GM19455 (cell line): ENCODE results near the gene TMOD1.

Experiments
- ATAC-seq: cut with Tn5 transposase; IDR thresholded peaks from one replicate; pipeline ENCODE4 v1.9.1; 2021; ENCODE audit not compliant: unreplicated experiment

The TMOD1 gene

GRCh38 chr9:97545486-97545885 is 44.0 kb downstream of the TMOD1 start:
- no peak for ATAC-seq

- no peak for ATAC-seq
Measured at GRCh38 chr9:97547098-97547829, 45.8 kb downstream of the TMOD1 start.

DNA sequence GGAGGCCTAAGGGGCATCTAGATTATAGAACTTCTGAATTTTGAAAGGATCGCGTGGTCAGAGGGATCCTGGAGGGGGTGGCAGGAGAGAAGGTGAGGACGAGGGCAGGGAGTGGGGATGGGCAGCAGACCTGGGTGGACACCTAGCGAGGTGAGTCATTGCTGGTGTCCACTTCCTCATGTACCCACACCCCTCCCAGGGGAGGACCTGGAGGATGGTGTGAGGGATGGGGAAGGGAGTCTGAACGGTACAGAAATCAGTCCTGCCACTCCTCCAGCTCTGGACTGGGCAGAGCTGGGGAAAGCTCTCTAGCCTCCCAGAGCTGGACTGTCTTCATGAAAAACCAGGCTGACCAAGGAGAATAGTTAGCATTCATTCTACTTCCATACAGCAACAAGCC is 46.9 kb downstream of the TMOD1 start:
- ATAC-seq: no peak

GRCh38 chr9:97548819-97549540 is 47.5 kb downstream of the TMOD1 start:
- ATAC-seq: no peak

GRCh38 chr9:97550386-97550785 is 48.9 kb downstream of the TMOD1 start:
- no peak for ATAC-seq

DNA sequence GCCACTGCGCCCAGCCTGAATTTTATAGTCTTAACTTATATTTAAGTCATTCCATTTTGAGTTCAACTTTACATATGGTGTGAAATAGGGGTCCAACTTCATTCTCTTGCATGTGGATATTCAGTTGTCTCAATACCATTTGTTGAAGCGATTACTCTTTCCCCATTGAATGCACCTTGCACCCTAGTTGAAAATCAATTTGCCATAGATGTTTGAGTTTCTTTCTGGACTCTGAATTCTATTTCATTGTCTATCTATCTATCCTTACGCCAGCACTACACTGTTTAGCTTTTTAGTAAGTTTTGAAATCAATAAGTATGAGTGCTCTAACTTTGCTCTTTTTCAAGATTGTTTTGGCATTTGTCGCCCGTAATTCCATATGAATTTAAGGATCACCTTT is 49.8 kb downstream of the TMOD1 start:
- ATAC-seq: no peak

- ATAC-seq: no peak
Measured at GRCh38 chr9:97553141-97553540, 51.7 kb downstream of the TMOD1 start.

DNA sequence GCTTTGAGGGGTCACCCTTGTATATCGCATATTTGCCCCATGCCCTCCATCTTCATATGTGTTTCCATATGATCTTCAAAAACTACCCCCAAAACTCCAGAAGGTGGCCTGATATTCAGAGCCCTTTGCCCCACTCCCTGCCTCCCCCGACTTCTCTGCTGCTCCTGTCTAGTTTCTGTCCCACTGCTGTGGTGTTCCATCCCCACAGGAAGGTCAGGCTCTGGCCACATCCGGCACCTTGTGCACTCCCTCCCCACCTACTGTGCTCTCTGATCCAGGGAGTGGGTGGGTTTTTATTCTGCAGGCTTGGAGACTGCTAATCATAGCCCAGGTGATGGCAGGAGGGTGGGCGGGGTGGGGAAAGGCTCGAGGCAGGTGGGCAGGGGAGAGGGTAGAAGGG is 52.4 kb downstream of the TMOD1 start:
- ATAC-seq: no peak

- ATAC-seq: no peak
Measured at GRCh38 chr9:97554566-97555075, 53.2 kb downstream of the TMOD1 start.

- ATAC-seq: no peak
Measured at GRCh38 chr9:97555164-97555563, 53.7 kb downstream of the TMOD1 start.

DNA sequence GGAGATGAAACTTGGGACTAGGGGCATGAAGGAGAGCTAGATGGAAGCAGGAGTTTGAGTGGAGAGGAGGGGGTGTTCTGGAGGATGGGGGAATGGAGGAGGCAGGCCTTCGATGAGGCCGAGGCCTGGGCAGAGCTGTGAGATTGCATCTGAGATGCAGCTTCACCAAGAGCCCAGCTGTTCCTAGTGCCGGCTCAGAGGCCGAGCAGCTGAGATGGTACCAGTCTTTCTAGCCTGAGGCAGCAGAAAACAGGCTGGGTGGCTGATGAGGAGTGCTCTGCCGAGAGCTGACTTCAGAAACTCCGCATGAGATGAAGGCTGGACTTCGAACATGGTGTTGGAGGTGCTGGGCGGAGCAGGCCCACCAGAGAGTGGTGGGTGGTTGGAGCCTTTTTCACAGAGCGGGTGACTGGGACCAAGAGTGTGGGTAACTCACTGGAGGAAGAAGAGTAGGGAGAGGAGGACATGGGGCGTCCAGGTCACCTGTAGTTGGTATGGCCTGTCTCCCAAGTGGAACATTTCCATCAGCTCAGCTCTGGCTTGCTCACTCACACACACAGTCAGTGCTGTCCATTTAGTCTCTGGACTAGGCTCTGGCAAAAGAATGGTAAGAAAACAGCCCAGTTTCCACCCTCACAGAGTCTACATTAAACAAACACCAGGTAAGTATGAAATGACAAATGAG is 54.7 kb downstream of the TMOD1 start:
- ATAC-seq: no peak

DNA sequence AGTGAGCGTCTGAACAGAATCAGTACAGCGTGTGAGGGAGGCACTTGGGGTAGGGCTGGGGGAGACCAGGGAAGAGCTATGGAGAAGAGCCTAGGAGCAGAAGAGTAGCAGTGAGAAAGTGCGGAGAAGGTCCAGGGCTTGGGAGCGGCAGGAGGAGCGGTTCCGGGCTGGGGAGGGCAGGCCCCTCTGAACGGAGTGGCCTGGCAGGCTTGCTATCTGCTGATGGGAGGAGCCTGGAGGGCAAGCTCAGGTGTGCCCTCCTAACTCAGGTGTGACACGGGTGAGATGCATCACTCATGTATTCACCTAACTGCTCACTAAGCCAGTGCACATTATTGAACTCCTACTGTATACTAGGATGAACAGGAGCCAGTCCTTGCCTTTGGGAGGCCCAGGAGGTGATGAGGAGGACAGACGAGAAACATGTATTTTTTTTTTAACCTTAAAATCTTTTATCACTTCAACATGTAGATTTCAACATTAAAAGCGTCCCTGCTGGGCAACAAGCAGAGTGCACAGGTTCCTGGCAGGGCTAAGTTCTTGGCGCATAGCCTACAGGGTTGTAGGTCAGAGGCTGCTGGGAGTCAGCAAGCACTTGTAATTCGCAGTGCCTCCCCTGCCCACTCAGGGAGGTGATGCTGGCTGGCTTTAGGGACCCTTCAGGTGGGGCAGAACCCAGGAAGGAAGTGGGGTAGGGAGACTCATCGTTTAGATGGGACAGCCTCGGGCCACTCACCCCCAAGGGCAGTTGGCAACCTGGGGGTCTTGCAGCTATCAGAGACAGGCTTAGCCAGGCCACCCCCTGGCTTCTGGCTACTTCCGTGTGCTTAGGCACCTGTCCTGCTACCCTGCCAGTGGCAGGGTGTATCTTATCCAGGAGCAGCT is 55.5 kb downstream of the TMOD1 start:
- no peak for ATAC-seq

GRCh38 chr9:97557606-97558095 is 56.2 kb downstream of the TMOD1 start:
- no peak for ATAC-seq

GRCh38 chr9:97558701-97559101 is 57.2 kb downstream of the TMOD1 start:
- ATAC-seq: no peak

GRCh38 chr9:97559111-97559514 is 57.6 kb downstream of the TMOD1 start:
- no peak for ATAC-seq

GRCh38 chr9:97560154-97560553 is 58.7 kb downstream of the TMOD1 start:
- no peak for ATAC-seq

DNA sequence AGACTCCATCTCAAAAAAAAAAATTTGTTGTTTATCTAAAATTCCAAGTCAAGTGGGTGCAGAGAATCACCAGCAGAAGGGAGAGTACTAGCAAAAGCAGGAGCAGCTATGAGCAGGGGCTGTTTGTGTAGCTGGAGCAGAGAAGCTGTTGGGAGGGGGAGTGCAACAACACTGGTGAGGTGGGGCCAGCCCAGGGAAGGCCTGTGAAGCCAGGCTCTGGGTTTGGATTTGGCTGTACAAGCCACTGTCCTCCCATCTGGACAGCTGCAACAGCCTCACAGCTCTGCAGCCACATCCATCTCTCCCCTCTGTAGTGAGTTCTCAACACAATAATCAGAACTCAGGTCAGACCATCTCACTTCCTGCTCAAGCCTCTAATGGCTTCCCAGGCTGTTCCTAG is 59.4 kb downstream of the TMOD1 start:
- no peak for ATAC-seq

DNA sequence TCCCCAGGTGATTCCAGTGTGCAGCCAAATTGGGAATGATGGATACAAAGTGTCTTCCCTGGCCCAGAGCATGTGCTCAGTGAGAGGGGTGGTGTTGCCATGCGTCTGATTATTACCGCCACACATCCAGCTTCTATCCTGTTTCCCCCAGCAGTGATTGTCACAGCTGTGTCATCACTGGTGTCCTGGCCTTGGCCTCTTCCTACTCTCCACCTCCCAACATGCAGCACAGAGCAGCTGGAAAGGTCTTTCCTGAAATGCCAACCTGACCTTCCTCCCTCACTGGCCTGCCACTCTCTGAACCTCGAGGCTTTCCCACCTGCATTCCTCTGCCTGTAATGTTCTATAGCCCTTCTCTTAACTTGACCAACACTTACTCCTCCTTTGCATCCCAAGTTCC is 60.0 kb downstream of the TMOD1 start:
- ATAC-seq: no peak

DNA sequence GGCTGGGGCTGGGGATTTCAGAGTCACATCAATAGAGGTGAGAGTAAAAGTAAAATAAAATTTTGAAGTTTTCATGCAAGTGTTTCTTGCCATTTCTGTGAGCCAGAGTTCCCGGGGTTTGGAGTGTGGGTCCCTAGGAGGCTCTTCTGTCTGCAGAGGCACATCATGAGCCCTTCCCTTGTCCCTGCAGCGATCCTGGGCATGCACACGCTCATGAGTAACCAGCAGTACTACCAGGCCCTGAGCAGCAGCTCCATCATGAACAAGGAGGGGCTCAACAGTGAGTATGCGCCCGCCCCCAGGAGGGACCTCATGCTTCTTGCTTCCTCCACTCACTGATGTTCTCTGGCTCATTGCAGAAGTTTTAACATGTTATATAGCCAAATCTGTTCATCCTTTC is 61.1 kb downstream of the TMOD1 start:
- no peak for ATAC-seq

GRCh38 chr9:97563458-97564135 is 62.1 kb downstream of the TMOD1 start:
- no peak for ATAC-seq
